Stimulated activated naive CD4-positive, alpha-beta T cell treated with Interleukin-2 at 50 U/mL for 16 hours (primary cell): Measurements from ENCODE around the gene FTCD.

Experiments
- DNase-seq: peaks from one replicate; lab custom pipeline; 2025; lab: John Stamatoyannopoulos, UW

FTCD gene

DNA sequence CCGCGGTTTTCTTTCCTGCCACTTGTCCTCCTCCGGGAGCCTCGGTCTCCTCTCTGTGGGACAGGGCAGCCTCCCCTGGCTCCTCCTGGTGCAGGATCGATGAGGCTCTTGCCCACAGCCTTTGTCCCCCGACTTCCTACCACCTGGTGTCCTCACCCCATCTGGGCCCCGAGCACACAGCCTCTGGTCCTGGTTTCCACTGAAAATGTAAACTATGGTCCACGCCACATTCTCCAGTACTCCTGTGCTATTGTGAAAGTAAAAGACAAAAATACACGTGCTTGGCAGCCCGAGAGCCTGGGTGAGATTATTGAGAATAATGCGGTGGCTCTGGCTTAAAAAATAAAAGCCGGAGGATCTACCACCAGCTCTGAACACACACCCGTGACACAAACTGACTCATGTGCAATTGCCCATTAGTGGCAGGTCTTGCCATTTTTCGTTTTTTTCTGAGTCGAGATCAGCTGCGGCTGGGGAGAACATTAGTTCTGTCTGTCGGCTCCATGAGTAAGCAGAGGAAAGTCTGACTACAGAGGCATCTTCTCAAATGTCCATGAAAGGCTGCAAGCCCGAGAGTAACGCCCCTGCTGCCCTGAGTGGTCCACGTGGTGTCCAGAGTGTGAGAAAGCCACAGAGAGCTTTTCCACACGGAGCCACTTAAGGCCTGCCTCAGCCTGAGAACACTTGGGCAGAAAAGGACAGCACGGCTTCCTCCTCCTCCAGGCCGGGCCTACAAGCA is 63.2 kb downstream of the FTCD start:
- no peak for DNase-seq

DNA sequence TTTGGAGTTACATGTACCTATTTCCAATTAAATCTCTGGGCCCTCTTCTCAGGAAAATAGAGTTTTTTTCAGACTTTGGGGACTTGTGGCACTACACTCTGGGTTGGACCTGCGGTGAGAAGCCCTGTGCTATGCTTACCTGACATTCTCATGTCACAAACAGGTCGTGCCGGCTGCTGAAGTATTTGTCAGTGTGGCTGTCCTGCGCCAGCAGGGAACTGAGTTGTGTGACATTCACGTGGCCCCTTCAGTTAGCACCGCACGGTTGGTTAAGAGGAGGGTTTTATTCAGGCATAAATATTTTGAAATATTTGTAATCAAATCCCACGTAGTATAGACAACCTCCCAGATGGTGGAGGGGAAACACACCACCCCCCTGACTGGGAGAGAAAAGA is 63.8 kb downstream of the FTCD start:
- DNase-seq = no peak

- no peak for DNase-seq
Measured at GRCh38 chr21:46091118-46091517, 64.3 kb downstream of the FTCD start.

DNA sequence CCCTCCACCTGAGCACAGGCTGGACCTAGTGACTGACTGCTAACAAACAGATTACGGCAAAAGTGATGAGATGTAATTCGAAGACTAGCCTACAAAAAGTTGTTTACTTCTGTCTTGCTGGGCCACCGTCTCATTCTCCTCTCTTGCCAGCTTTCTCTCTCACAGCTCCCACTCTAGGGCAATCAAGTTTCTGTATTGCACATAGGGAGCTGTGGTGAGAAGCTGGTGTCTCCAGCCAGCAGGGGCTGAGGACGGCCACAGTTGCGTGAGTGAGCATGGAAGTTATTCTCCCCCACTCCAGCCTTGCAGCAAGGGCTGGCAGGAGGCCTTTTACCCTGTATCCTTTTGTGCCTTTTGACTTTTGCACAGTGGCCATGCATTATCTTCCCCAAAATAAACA is 66.1 kb downstream of the FTCD start:
- no peak for DNase-seq

- no peak for DNase-seq
Measured at GRCh38 chr21:46088189-46088588, 67.2 kb downstream of the FTCD start.

GRCh38 chr21:46087641-46088040 is 67.7 kb downstream of the FTCD start:
- DNase-seq = no peak
